Trophoblast cell (in vitro differentiated cells and primary cell): ENCODE results near the gene SLC1A4.

Experiments
- DNase-seq, 2 donors: peaks; one replicate each; pipeline ENCODE4 v3.0.0-alpha.2; 2016
- H2AFZ ChIP-seq: 2 replicates; pipeline ENCODE4 v1.6.1; 2013; ENCODE audit warnings: low read length, moderate library complexity, mild to moderate bottlenecking; ENCODE audit not compliant: insufficient read depth, poor library complexity
- H2AK5ac ChIP-seq: 2 replicates; pipeline ENCODE4 v1.6.1; 2013; ENCODE audit warnings: mild to moderate bottlenecking, low read length
- H2BK120ac ChIP-seq: 2 replicates; pipeline ENCODE4 v1.6.1; 2013; ENCODE audit warnings: low read length, mild to moderate bottlenecking, moderate library complexity; ENCODE audit not compliant: insufficient read depth, poor library complexity
- H2BK12ac ChIP-seq: 2 replicates; pipeline ENCODE4 v1.6.1; 2013; ENCODE audit warnings: mild to moderate bottlenecking, low read length, moderate library complexity
- H2BK5ac ChIP-seq: 2 replicates; pipeline ENCODE4 v1.6.1; 2013; ENCODE audit warnings: low read length, low read depth, moderate library complexity, mild to moderate bottlenecking; ENCODE audit not compliant: poor library complexity
- H3K14ac ChIP-seq: 2 replicates; pipeline ENCODE4 v1.6.1; 2013; ENCODE audit warnings: mild to moderate bottlenecking, low read length
- H3K18ac ChIP-seq: 2 replicates; pipeline ENCODE4 v1.6.1; 2013; ENCODE audit warnings: mild to moderate bottlenecking, low read length
- H3K23ac ChIP-seq: 2 replicates; pipeline ENCODE4 v1.6.1; 2013; ENCODE audit warnings: low read length
- H3K27ac ChIP-seq: 2 replicates; pipeline ENCODE4 v1.5.1; 2013; ENCODE audit warnings: low read depth, mild to moderate bottlenecking, inconsistent platforms, low read length, moderate library complexity
- H3K27me3 ChIP-seq: 2 replicates; pipeline ENCODE4 v1.6.1; 2013; ENCODE audit warnings: inconsistent platforms, mild to moderate bottlenecking, low read length, moderate library complexity; ENCODE audit not compliant: insufficient read depth
- H3K36me3 ChIP-seq, 2 experiments: 1 replicate in 1 of 2; 2 replicates in 1 of 2; pipeline ENCODE4 v1.6.1; 2013; ENCODE audit warnings: low read length in 2 of 2, mild to moderate bottlenecking in 2 of 2, moderate library complexity in 1 of 2; ENCODE audit not compliant: insufficient read depth in 2 of 2, control insufficient read depth in 1 of 2
- H3K4ac ChIP-seq: 2 replicates; pipeline ENCODE4 v1.6.1; 2013; ENCODE audit warnings: low read depth, mild to moderate bottlenecking, low read length, moderate library complexity
- H3K4me1 ChIP-seq, 2 experiments: 1 replicate in 1 of 2; 2 replicates in 1 of 2; pipeline ENCODE4 v1.6.1; 2013; ENCODE audit warnings: low read length in 2 of 2, mild to moderate bottlenecking in 2 of 2, moderate library complexity in 1 of 2; ENCODE audit not compliant: insufficient read depth in 2 of 2, control insufficient read depth in 1 of 2
- H3K4me2 ChIP-seq: 2 replicates; pipeline ENCODE4 v1.6.1; 2013; ENCODE audit warnings: inconsistent platforms, mild to moderate bottlenecking, low read length, moderate library complexity
- H3K4me3 ChIP-seq: 2 replicates; pipeline ENCODE4 v1.5.1; 2013; ENCODE audit warnings: mild to moderate bottlenecking, low read depth, low read length, inconsistent platforms
- H3K79me1 ChIP-seq: one replicate; pipeline ENCODE4 v1.6.1; 2013; ENCODE audit warnings: low read length
- H3K79me2 ChIP-seq: 2 replicates; pipeline ENCODE4 v1.6.1; 2013; ENCODE audit warnings: low read length, mild to moderate bottlenecking; ENCODE audit not compliant: control insufficient read depth, insufficient read depth, poor library complexity
- H3K9ac ChIP-seq: 2 replicates; pipeline ENCODE4 v1.6.1; 2013; ENCODE audit warnings: mild to moderate bottlenecking, low read length
- H3K9me3 ChIP-seq: 2 replicates; pipeline ENCODE4 v1.6.1; 2013; ENCODE audit warnings: low read depth, mild to moderate bottlenecking, control low read depth, inconsistent platforms, low read length; ENCODE audit not compliant: insufficient read depth
- H4K12ac ChIP-seq: 2 replicates; pipeline ENCODE4 v1.6.1; 2013; ENCODE audit warnings: low read depth, mild to moderate bottlenecking, low read length, moderate library complexity
- H4K8ac ChIP-seq: 2 replicates; pipeline ENCODE4 v1.6.1; 2013; ENCODE audit warnings: low read depth, mild to moderate bottlenecking, low read length, moderate library complexity
- H4K91ac ChIP-seq: one replicate; pipeline ENCODE4 v1.6.1; 2013; ENCODE audit warnings: low read depth, mild to moderate bottlenecking, low read length, moderate library complexity
- WGBS: extraction: QIAGEN DNeasy Blood & Tissue Kit; methylation state at CpG from one replicate; pipeline ENCODE4 v1.1.7; 2013; ENCODE audit warnings: missing lambda C conversion rate; ENCODE audit not compliant: insufficient read length, insufficient coverage; ENCODE audit errors: extremely low coverage; 5-methylcytosine and 5-hydroxymethylcytosine counted together

Gene SLC1A4

DNA sequence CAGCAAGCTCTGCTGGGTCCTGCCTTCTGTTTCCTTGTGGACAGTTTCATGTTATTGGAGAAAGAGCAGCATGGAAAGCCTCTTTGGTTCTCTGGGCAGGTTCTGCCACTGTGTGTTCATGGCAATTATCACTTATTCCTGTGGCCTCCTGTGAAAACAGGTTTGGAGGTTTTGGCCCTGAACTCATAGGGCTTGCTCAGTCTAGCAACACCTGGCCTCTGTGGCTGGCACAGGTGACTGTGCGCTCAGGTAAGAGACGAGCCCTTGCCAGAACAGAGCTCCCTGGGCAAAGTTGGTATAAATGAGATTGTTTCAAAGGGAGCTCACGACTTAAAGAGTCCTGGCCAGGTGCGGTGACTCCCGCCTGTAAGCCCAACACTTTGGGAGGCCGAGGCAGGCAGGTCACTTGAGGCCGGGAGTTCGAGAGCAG is 72.7 kb downstream of the SLC1A4 start:
- Histone ChIP-seq H3K9me3 (no peaks in the 10 kb centered on the region), H2BK12ac (no peak overlapping the region), H3K9ac (no peak overlapping the region), H3K4ac (no peak overlapping the region), H4K12ac (no peak overlapping the region), H3K79me1 (no peaks in the 10 kb centered on the region), H3K79me2 (no peaks in the 10 kb centered on the region), H3K4me3 (no peak overlapping the region), H2BK120ac (no peak overlapping the region), H3K4me2 (no peak overlapping the region), H3K14ac (no peak overlapping the region), H3K18ac (no peak overlapping the region), H2AFZ (no peak overlapping the region), H3K36me3 (no peaks in the 10 kb centered on the region), H4K8ac (no peak overlapping the region), H2AK5ac (no peak overlapping the region), H4K91ac (no peak overlapping the region), H3K4me1 (no peaks in the 10 kb centered on the region), H3K23ac (no peak overlapping the region), H3K27ac (no peak overlapping the region), H2BK5ac (no peak overlapping the region), H3K27me3 (no peaks in the 10 kb centered on the region)
- no peak for DNase-seq
- WGBS: no CpG with 5 or more reads among the region's 8 CpGs

DNA sequence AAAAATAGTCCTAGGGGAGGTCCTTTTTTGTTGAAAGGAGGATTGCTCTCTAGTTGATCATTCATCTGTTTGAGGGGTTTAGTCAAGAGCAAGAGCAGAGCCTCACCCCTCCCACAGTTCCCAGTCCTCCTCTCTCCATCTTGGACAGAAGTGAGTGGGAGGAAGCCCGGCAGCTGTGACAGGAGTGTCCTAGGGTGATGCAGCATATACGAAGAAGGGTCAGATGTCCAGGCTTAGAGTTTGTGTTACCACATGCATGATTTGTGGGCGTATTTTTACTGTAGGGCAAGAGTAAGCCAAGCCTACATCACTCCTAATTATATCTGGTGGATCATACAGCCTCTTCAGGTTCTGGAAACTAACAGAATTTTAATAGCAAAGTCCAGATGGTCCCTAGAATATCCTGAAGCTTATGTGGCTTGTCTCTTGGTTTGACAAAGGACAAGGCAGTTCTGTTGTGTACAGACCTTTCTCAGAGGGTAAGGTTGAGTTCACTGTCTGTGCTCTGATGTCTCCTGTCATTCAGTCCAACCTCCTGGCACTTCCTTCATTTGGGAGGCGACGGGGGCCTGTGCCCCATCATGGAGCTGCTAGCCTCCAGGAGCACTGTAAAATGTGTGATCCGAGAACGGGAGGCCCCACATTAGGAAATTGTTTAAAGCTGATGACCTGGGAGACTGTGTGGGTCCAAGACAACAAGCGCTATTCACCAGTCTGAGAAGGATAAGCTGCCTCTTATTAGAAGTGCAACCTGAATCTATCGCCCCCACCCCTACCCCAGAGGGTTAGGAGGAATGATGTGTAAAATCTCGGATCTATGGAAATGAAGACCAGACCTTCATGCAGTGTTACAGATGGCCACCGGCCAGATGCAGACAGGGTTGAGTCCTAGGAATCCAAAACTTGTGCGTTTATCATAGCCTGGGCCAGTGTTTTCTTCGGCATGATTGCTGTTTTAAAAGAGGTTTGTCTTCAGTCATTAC is 73.9 kb downstream of the SLC1A4 start:
- no peak overlapping the region for H3K18ac ChIP-seq
- no peak overlapping the region for H2AFZ ChIP-seq
- DNase-seq: no peak
- no peaks in the 10 kb centered on the region for H3K4me1 ChIP-seq
- H3K79me1 ChIP-seq: no peaks in the 10 kb centered on the region
- no peaks in the 10 kb centered on the region for H3K36me3 ChIP-seq
- no peaks in the 10 kb centered on the region for H3K9me3 ChIP-seq
- H3K79me2 ChIP-seq: no peaks in the 10 kb centered on the region
- no peak overlapping the region for H3K27ac ChIP-seq
- no peak overlapping the region for H2BK5ac ChIP-seq
- H4K91ac ChIP-seq: no peak overlapping the region
- no peak overlapping the region for H3K14ac ChIP-seq
- H2BK120ac ChIP-seq: no peak overlapping the region
- no peak overlapping the region for H3K9ac ChIP-seq
- H2AK5ac ChIP-seq: no peak overlapping the region
- no CpG with 5 or more reads among the region's 13 CpGs for WGBS
- no peaks in the 10 kb centered on the region for H3K27me3 ChIP-seq
- H3K23ac ChIP-seq: no peak overlapping the region
- no peak overlapping the region for H2BK12ac ChIP-seq
- H4K12ac ChIP-seq: no peak overlapping the region
- H3K4me3 ChIP-seq: no peak overlapping the region
- H4K8ac ChIP-seq: no peak overlapping the region
- H3K4me2 ChIP-seq: no peak overlapping the region
- no peak overlapping the region for H3K4ac ChIP-seq

DNA sequence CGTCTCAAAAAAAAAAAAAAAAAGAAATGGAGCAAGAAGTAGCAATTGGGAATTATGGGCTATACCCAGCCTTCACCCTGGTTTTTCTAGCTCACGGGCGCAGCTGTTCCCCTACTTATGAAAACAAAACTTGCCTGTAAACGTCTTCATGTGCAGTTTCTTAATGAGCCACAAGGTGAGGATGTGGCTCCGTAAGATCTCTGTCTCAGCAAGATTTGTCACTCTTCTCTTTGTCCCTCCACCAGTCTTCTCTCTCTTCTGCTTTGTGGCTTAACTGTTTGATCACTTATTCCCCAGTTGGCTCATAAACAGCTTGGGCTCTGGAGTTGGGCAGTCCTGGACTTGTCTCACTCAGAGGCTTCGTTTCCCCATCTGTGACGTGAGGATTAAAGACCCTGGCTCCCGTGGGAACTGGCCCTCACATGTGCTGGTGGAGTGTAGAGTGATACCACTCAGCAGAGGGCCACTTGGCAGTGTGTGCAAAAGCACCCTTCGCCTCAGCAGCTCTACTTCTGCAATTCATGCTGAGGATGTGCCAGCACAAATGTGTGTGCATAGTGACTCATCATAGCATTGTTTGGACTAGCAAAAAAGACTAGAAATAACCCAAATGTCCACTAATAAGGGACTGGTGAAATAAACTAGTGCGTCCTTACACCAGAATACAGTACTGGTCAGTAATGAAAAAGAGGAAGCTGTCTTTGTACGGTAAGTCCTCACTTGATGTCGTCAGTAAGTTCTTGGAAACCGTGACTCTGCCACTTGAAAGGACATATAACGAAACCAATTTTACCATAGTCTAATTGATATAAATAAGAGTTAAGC is 75.7 kb downstream of the SLC1A4 start:
- WGBS: no CpG with 5 or more reads among the region's 14 CpGs
- peak overlapping the region; percentile 13 for H3K9ac ChIP-seq
- H3K4me1 ChIP-seq: peaks cover 0 to 4% of the 10 kb centered on the region in 2 experiments
- DNase-seq: peak; percentile 50 to 74
- H3K4ac ChIP-seq: no peak overlapping the region
- no peak overlapping the region for H4K91ac ChIP-seq
- no peak overlapping the region for H3K27ac ChIP-seq
- H2BK12ac ChIP-seq: no peak overlapping the region
- H3K4me3 ChIP-seq: no peak overlapping the region
- no peaks in the 10 kb centered on the region for H3K79me1 ChIP-seq
- H3K27me3 ChIP-seq: no peaks in the 10 kb centered on the region
- H4K12ac ChIP-seq: no peak overlapping the region
- H2BK120ac ChIP-seq: no peak overlapping the region
- H2BK5ac ChIP-seq: no peak overlapping the region
- no peak overlapping the region for H2AK5ac ChIP-seq
- no peaks in the 10 kb centered on the region for H3K9me3 ChIP-seq
- H3K4me2 ChIP-seq: no peak overlapping the region
- no peak overlapping the region for H4K8ac ChIP-seq
- no peak overlapping the region for H3K14ac ChIP-seq
- peaks cover 6 to 9% of the 10 kb centered on the region in 2 experiments for H3K36me3 ChIP-seq
- no peak overlapping the region for H3K18ac ChIP-seq
- H2AFZ ChIP-seq: no peak overlapping the region
- H3K23ac ChIP-seq: no peak overlapping the region
- no peaks in the 10 kb centered on the region for H3K79me2 ChIP-seq

DNA sequence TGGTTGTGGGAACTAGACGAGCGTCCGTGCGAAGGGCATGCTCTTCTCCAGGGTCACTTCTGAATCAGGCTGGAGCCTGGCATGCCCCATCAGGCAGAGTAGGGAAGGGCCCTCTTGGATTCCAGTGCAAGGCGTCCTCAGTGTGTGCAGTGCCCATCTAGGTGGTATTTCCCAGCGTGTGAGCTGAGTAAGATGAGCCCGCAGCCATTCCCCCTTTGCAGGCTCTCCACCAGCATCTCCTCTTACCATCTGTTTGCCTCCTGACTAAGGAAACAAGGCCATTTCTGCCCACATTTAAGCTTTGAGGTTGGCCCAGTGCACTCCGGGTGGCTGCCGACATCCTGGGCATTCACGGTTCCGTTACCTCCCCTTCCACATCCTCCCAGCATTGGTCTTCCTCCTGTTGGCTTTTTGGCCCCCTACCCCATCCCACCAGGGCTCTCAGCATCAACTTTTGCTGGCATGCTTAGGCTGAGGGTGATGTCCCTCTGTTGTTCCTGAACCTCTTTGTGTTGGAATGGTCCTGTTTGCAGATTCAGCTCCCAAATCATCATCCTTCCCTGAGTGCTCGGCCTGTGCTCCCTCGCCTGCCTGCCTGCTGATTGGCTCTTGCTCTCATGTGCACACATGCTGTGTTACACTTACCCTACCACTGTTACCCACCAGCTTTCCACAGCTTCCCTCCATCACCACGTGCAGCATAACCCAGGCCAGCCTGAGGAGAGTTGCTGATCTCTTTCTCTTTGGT is 78.8 kb downstream of the SLC1A4 start:
- Histone ChIP-seq H4K91ac (no peak overlapping the region), H2BK120ac (no peak overlapping the region), H3K4ac (no peak overlapping the region), H3K4me3 (no peak overlapping the region), H2BK12ac (no peak overlapping the region), H3K79me2 (no peaks in the 10 kb centered on the region), H3K4me2 (no peak overlapping the region), H4K8ac (no peak overlapping the region), H3K9ac (no peak overlapping the region), H3K36me3 (peaks cover 25 to 33% of the 10 kb centered on the region in 2 experiments), H2AFZ (peak overlapping the region; percentile 8), H2AK5ac (no peak overlapping the region), H3K14ac (no peak overlapping the region), H3K23ac (no peak overlapping the region), H3K18ac (no peak overlapping the region), H3K4me1 (peaks cover 3 to 15% of the 10 kb centered on the region in 2 experiments), H3K79me1 (no peaks in the 10 kb centered on the region), H3K27me3 (no peaks in the 10 kb centered on the region), H4K12ac (no peak overlapping the region), H2BK5ac (no peak overlapping the region), H3K27ac (no peak overlapping the region), H3K9me3 (no peaks in the 10 kb centered on the region)
- no peak for DNase-seq
- no CpG with 5 or more reads among the region's 14 CpGs for WGBS
